ENCODE results near the gene SULT2B1. TPM values are rescaled to one million over a fixed set of nuclear protein-coding genes. Genes with fewer than 3 reads are reported as not detected.

Gene SULT2B1
- total RNA-seq, 4 donors from 2014 or later = 0.32 to 0.41 TPM; not detected in 2

DNA sequence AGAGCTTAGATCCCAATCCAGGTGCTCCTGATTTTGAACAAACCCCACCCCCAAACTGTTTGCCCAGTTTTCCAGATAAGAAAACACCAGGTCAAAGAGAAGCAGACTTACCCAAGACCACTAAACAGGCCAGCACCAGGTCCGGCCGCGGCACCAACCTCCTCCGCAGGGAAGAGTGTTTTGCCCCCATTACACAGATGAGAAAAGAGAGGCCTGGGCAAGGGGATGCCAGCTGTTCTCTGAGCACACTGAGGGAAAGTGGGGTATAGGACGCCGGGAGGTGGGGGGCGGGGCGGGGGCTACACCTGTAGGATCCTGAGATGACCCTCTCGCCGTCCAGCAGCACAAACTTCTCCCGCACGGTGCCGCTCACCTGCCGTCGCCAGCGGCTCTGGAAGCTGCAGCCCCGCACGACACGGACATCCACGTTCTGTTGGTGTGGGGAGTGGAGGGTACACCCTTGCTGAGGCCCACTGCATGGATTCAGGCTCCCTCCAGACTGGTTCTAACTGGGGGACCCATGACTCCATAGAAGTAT, 57.7 kb downstream of the SULT2B1 start:
- Histone ChIP-seq H3K4me3 (no peak overlapping the region), H3K9me3 (no peaks in the 10 kb centered on the region), H3K36me3 (no peaks in the 10 kb centered on the region), H3K4me1 (peaks cover 0 to 12% (median 7%) of the 10 kb centered on the region in 4 donors), H3K27me3 (no peaks in the 10 kb centered on the region), H3K27ac (no peak overlapping the region)
- in situ Hi-C loops (cut with MboI; ENCODE audit: low pct_ligation_motif_present in 1 of 4, low pct_unique_long_range_greater_than_20kb in 1 of 4, low sequenced_read_pairs in 3 of 4) = no loop called here
- DNase-seq = no peak
- TF ChIP-seq EP300 (IDR thresholded peaks at IDR 0.05; ENCODE audit: low read depth) (no peak), POLR2AphosphoS5 (IDR thresholded peaks at IDR 0.05) (no peak), POLR2A (IDR thresholded peaks at IDR 0.05) (no peak)
- TF ChIP-seq, protein P1, sequence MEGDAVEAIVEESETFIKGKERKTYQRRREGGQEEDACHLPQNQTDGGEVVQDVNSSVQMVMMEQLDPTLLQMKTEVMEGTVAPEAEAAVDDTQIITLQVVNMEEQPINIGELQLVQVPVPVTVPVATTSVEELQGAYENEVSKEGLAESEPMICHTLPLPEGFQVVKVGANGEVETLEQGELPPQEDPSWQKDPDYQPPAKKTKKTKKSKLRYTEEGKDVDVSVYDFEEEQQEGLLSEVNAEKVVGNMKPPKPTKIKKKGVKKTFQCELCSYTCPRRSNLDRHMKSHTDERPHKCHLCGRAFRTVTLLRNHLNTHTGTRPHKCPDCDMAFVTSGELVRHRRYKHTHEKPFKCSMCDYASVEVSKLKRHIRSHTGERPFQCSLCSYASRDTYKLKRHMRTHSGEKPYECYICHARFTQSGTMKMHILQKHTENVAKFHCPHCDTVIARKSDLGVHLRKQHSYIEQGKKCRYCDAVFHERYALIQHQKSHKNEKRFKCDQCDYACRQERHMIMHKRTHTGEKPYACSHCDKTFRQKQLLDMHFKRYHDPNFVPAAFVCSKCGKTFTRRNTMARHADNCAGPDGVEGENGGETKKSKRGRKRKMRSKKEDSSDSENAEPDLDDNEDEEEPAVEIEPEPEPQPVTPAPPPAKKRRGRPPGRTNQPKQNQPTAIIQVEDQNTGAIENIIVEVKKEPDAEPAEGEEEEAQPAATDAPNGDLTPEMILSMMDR (IDR thresholded peaks at IDR 0.05) = no peak
- 89 to 95% methylated on average over 6 to 20 of the region's 20 CpGs for WGBS, 2 donors (ENCODE audit: low coverage in 1 of 2)
- intact Hi-C loops (cut with DNase I; ENCODE audit: low total_unique reads) = no loop called here

DNA sequence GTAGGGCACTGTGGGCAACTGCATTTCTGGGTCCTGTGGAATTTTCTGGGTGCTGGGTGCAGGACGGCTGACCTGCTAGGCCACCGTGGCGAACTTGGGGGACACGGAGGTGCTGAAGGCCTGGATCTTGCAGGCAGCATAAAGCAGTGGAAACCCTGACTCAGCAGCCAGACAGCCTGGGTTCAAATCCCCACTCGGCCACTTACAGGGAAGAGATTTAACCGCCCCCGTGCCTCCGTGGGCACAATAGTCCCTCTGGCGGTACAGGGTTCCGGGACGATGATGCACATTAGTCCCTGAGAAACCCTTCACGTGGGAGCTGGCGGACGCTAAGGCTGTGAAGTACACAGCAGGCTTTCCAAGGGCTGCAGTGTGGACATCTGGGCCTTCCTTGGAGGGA, 59.9 kb downstream of the SULT2B1 start:
- no peaks in the 10 kb centered on the region for H3K27me3 ChIP-seq
- no peak overlapping the region for H3K27ac ChIP-seq
- TF ChIP-seq EP300 (IDR thresholded peaks at IDR 0.05; ENCODE audit: low read depth) (no peak), POLR2A (IDR thresholded peaks at IDR 0.05) (no peak), POLR2AphosphoS5 (IDR thresholded peaks at IDR 0.05) (no peak)
- TF ChIP-seq, protein P1 (IDR thresholded peaks at IDR 0.05) = no peak
- DNase-seq = no peak
- H3K36me3 ChIP-seq = peaks cover 0 to 17% (median 5%) of the 10 kb centered on the region in 4 donors
- in situ Hi-C loops (cut with MboI; ENCODE audit: low pct_ligation_motif_present in 1 of 4, low pct_unique_long_range_greater_than_20kb in 1 of 4, low sequenced_read_pairs in 3 of 4) = no loop called here
- peaks cover 14 to 25% (median 24%) of the 10 kb centered on the region in 4 donors for H3K4me1 ChIP-seq
- H3K4me3 ChIP-seq = no peak overlapping the region
- H3K9me3 ChIP-seq = no peaks in the 10 kb centered on the region
- intact Hi-C loops (cut with DNase I; ENCODE audit: low total_unique reads) = no loop called here
- 90% methylated on average over 14 of the region's 14 CpGs; no CpG with 5 or more reads in 1 of the 2 donors for WGBS, 2 donors (ENCODE audit: low coverage in 1 of 2)

DNA sequence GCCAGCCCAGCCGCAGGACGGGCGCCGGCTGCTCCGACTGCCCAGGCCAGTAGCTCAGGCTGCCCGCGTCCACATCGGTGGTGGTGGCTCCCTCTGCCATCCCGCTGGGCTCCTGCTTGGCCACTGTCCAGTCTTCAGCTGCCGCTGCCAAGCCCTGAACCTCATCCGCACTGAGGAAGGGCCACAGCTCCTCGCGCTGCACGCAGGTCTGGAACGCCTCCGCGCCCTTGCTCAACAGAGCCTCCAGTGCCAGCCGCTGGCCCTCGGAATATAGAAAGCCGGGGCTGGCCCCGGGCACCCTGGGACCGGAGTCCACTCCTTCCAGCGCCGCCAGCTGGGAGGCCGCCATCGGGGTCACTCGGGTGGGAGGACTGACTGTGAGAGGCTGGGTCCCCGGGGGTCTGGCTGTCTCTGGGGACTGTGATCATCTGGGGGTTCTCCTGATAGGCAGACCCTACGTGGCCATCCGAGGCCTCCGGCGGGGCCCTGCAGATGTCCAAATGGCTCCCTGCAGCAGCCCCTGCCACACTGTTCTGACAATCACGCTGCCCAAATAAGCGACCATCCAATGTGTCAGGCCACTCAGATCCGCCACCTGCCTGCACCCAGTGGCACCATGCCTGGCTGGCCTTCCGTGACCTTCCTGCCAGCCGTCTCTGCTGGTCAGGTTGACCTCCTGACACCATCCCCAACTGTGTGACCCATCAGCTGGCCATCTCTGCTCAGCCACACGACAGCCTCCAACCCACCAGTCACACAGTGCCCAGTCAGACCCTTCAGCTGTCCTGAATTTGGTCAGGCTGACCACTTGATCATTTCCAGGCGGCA, 61.3 kb downstream of the SULT2B1 start:
- WGBS, 2 donors (ENCODE audit: low coverage in 1 of 2) = 44% methylated on average over 25 of the region's 39 CpGs; no CpG with 5 or more reads in 1 of the 2 donors
- peak; percentile 72 for DNase-seq
- H3K36me3 ChIP-seq = peaks cover 0 to 19% (median 6%) of the 10 kb centered on the region in 4 donors
- in situ Hi-C loops (cut with MboI; ENCODE audit: low pct_ligation_motif_present in 1 of 4, low pct_unique_long_range_greater_than_20kb in 1 of 4, low sequenced_read_pairs in 3 of 4) = no loop called here
- peak overlapping the region in 3 of 4 donors; percentile 33 to 50 (median 36) for H3K4me3 ChIP-seq
- intact Hi-C loops (cut with DNase I; ENCODE audit: low total_unique reads) = no loop called here
- peaks cover 24 to 39% (median 38%) of the 10 kb centered on the region in 4 donors for H3K4me1 ChIP-seq
- no peaks in the 10 kb centered on the region for H3K9me3 ChIP-seq
- H3K27me3 ChIP-seq = no peaks in the 10 kb centered on the region
- no peak for TF ChIP-seq EP300 (IDR thresholded peaks at IDR 0.05; ENCODE audit: low read depth)
- peak; percentile 64 for TF ChIP-seq POLR2A (IDR thresholded peaks at IDR 0.05)
- peak in 1 of 3 donors; percentile 33 for TF ChIP-seq POLR2AphosphoS5 (IDR thresholded peaks at IDR 0.05)
- TF ChIP-seq, protein P1 (IDR thresholded peaks at IDR 0.05) = no peak
- peak overlapping the region; percentile 90 to 97 (median 94) for H3K27ac ChIP-seq

DNA sequence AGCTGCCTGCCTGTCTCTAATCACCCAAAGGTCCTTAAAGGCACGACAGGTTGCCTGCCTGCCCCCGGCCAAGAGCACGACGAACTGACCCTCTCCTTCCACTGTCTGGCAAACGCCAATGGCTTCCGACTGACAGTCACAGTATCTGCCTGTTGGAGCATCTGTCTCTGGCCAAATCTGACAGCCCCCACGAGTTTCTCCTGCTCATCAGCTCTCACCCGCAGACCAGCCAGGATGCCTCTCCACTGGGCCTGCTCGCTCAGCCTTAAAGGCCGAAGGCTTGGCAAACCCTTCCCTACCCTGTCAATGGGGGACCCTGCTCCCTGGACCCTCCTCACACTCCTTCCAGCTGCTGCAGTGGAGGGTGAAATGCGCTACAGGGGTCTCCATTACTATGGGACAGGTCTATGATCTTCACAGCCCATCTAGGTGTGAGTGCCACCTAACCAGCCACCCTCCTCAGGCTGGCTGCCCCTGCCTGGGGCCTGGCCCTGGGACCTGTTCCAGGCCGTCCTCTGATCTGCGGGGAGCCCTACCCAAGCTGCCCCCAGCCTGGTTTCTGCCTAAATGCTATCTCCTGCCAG, 62.0 kb downstream of the SULT2B1 start:
- intact Hi-C loops (cut with DNase I; ENCODE audit: low total_unique reads) = no loop called here
- no peak for DNase-seq
- in situ Hi-C loops (cut with MboI; ENCODE audit: low pct_ligation_motif_present in 1 of 4, low pct_unique_long_range_greater_than_20kb in 1 of 4, low sequenced_read_pairs in 3 of 4) = no loop called here
- Histone ChIP-seq H3K4me1 (peaks cover 24 to 41% (median 40%) of the 10 kb centered on the region in 4 donors), H3K27ac (peak overlapping the region; percentile 90 to 97 (median 94)), H3K27me3 (no peaks in the 10 kb centered on the region), H3K9me3 (no peaks in the 10 kb centered on the region), H3K4me3 (peak overlapping the region in 3 of 4 donors; percentile 33 to 50 (median 36)), H3K36me3 (peaks cover 0 to 19% (median 6%) of the 10 kb centered on the region in 4 donors)
- TF ChIP-seq POLR2AphosphoS5 (IDR thresholded peaks at IDR 0.05) (no peak), EP300 (IDR thresholded peaks at IDR 0.05; ENCODE audit: low read depth) (no peak), POLR2A (IDR thresholded peaks at IDR 0.05) (no peak)
- TF ChIP-seq, protein P1 (IDR thresholded peaks at IDR 0.05) = no peak
- 46% methylated on average over 13 of the region's 13 CpGs; no CpG with 5 or more reads in 1 of the 2 donors for WGBS, 2 donors (ENCODE audit: low coverage in 1 of 2)

All from transverse colon (tissue), 4 donors.